GM12873 (cell line): ENCODE measurements around the gene GSTP1.

Source experiments
- CTCF ChIP-seq: IDR thresholded peaks from 2 replicates; pipeline ENCODE4 v1.5.1; 2012; ENCODE audit warnings: low read depth, mild to moderate bottlenecking, moderate library complexity, low read length, control low read depth; ENCODE audit not compliant: insufficient read depth; ENCODE audit errors: missing control alignments

The GSTP1 gene

DNA sequence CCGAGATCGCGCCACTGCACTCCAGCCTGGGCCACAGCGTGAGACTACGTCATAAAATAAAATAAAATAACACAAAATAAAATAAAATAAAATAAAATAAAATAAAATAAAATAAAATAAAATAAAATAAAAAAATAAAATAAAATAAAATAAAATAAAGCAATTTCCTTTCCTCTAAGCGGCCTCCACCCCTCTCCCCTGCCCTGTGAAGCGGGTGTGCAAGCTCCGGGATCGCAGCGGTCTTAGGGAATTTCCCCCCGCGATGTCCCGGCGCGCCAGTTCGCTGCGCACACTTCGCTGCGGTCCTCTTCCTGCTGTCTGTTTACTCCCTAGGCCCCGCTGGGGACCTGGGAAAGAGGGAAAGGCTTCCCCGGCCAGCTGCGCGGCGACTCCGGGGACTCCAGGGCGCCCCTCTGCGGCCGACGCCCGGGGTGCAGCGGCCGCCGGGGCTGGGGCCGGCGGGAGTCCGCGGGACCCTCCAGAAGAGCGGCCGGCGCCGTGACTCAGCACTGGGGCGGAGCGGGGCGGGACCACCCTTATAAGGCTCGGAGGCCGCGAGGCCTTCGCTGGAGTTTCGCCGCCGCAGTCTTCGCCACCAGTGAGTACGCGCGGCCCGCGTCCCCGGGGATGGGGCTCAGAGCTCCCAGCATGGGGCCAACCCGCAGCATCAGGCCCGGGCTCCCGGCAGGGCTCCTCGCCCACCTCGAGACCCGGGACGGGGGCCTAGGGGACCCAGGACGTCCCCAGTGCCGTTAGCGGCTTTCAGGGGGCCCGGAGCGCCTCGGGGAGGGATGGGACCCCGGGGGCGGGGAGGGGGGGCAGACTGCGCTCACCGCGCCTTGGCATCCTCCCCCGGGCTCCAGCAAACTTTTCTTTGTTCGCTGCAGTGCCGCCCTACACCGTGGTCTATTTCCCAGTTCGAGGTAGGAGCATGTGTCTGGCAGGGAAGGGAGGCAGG, at the start of gene GSTP1:
GSTP1 (plus strand) TSS at position 566 of the 958 bp plus-strand sequence; CDS start at position 598, 32 bp downstream.
- TF ChIP-seq CTCF = peak; percentile 69

- TF ChIP-seq CTCF = no peak
Observed at GRCh38 chr11:67534070-67534679, 49.4 kb upstream of the GSTP1 start.

DNA sequence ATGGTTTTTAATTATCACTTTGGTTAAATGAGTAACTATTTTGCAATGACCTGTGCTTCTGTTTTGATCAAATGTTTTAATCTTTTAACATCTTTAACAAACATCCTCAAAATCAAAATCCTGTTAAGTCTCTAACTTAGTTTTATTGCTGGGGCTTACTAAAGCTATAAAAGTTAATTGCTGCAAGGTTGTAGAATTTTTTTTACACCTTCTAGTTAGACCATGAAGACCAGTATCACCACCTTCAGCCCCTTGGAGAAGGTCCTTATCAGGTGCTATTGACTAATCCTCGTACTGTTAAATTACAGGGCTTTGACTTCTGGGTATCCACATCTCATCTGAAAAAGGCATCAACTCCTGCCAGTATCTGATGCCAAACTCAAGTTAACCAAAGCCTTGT, 48.1 kb upstream of the GSTP1 start:
- no peak for TF ChIP-seq CTCF

- no peak for TF ChIP-seq CTCF
Observed at GRCh38 chr11:67538306-67538705, 45.3 kb upstream of the GSTP1 start.

- TF ChIP-seq CTCF = no peak
Observed at GRCh38 chr11:67538823-67539505, 44.6 kb upstream of the GSTP1 start.

DNA sequence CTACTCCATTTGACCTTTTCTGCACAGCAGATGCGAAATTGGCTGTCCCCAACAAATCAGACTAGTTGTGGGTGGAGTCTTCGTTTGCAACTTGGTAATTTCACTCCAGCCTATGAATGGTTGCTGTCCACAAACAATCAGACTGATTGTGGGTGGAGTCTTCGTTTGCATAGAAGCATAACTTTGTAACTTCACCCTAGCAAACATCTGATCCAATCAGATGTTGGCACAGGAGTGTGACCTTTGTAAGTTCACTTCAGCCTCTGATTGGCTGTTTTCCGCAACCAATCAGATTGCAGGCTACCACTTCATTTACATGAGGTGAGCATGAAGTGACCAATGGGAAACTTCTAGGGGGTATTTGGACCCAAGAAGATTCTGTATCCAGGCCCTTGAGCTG, 44.1 kb upstream of the GSTP1 start:
- no peak for TF ChIP-seq CTCF

DNA sequence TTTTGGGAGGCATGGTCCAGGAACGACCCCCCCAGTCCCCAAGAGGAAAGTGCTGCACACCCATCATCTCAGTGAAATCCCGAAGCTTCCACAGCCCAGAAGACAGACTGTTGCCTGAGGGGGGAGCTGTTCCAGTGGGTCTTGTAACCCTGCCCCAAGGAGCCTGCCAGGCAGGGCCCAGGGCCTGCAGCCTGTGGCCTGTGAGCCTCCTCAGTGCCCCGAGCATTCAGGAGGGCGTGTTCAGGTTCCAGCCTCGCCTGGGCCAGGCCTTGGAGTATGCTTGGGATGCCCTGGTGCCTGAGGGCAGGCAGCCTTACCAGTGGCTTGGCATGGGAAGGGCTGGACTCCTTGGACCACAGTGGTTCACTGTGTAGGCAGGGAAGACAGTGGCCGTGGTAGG, 42.4 kb upstream of the GSTP1 start:
- peak; percentile 13 for TF ChIP-seq CTCF
